Measurements from ENCODE around the gene SULF2. TPM values are rescaled to one million over a fixed set of nuclear protein-coding genes. Genes with fewer than 3 reads are reported as not detected.

The SULF2 gene
- total RNA-seq, 2 experiments from 2014 or later: 0.47 to 0.50 TPM

GRCh38 chr20:47785854-47786764 is 828 bp upstream of the SULF2 start:
- ATAC-seq (peak; percentile 55), DNase-seq (peak; percentile 45)
- TF ChIP-seq, protein P1, sequence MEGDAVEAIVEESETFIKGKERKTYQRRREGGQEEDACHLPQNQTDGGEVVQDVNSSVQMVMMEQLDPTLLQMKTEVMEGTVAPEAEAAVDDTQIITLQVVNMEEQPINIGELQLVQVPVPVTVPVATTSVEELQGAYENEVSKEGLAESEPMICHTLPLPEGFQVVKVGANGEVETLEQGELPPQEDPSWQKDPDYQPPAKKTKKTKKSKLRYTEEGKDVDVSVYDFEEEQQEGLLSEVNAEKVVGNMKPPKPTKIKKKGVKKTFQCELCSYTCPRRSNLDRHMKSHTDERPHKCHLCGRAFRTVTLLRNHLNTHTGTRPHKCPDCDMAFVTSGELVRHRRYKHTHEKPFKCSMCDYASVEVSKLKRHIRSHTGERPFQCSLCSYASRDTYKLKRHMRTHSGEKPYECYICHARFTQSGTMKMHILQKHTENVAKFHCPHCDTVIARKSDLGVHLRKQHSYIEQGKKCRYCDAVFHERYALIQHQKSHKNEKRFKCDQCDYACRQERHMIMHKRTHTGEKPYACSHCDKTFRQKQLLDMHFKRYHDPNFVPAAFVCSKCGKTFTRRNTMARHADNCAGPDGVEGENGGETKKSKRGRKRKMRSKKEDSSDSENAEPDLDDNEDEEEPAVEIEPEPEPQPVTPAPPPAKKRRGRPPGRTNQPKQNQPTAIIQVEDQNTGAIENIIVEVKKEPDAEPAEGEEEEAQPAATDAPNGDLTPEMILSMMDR (IDR thresholded peaks at IDR 0.05): peak; percentile 50
- intact Hi-C loops (cut with micrococcal nuclease): no loop called here
- H3K9me3 Mint-ChIP-seq: no peaks in the 10 kb centered on the region
- ChIA-PET CTCF (interaction anchor here (0.8 to 1.7 kb wide), 6 partner anchors 10 to 834 kb away, joined by 3 to 7 read pairs (median 4); no protein-coding TSS in a partner anchor), POLR2A (no interaction called here)
- peak overlapping the region; percentile 46 for H3K4me3 Mint-ChIP-seq
- peaks cover 9% of the 10 kb centered on the region for H3K4me1 Mint-ChIP-seq (ENCODE audit: low read depth)
- no peak overlapping the region for H3K27ac Mint-ChIP-seq
- H3K27me3 Mint-ChIP-seq: peaks cover 51% of the 10 kb centered on the region
- H3K36me3 Mint-ChIP-seq (ENCODE audit: low read depth): no peaks in the 10 kb centered on the region

GRCh38 chr20:47784599-47785310 is 526 bp downstream of the SULF2 start:
- H3K36me3 Mint-ChIP-seq (ENCODE audit: low read depth): no peaks in the 10 kb centered on the region
- TF ChIP-seq, protein P1 (IDR thresholded peaks at IDR 0.05): no peak
- H3K4me1 Mint-ChIP-seq (ENCODE audit: low read depth): peaks cover 9% of the 10 kb centered on the region
- peaks cover 49% of the 10 kb centered on the region for H3K27me3 Mint-ChIP-seq
- DNase-seq (no peak), ATAC-seq (peak; percentile 17)
- intact Hi-C loops (cut with micrococcal nuclease): no loop called here
- ChIA-PET POLR2A (no interaction called here), CTCF (interaction anchor here (1.1 kb wide), 1 partner anchor 60 kb away, joined by 3 read pairs; no protein-coding TSS in a partner anchor)
- no peak overlapping the region for H3K4me3 Mint-ChIP-seq
- H3K9me3 Mint-ChIP-seq: no peaks in the 10 kb centered on the region
- no peak overlapping the region for H3K27ac Mint-ChIP-seq

GRCh38 chr20:47783828-47784598 is 1.3 kb downstream of the SULF2 start:
- intact Hi-C loops (cut with micrococcal nuclease): no loop called here
- no peak for DNase-seq

GRCh38 chr20:47782920-47783552 is 2.2 kb downstream of the SULF2 start:
- Mint-ChIP-seq H3K4me3 (no peak overlapping the region), H3K9me3 (no peaks in the 10 kb centered on the region), H3K27me3 (peaks cover 41% of the 10 kb centered on the region), H3K27ac (no peak overlapping the region), H3K36me3 (ENCODE audit: low read depth) (no peaks in the 10 kb centered on the region), H3K4me1 (ENCODE audit: low read depth) (peaks cover 9% of the 10 kb centered on the region)
- ATAC-seq (no peak), DNase-seq (no peak)
- ChIA-PET CTCF (interaction anchor here (1.1 kb wide), 2 partner anchors 58 to 837 kb away, joined by 3 read pairs; no protein-coding TSS in a partner anchor), POLR2A (no interaction called here)
- intact Hi-C loops (cut with micrococcal nuclease): no loop called here
- TF ChIP-seq, protein P1 (IDR thresholded peaks at IDR 0.05): no peak

More at GRCh38 chr20:47783828-47784598, 1.3 kb downstream of the SULF2 start:
- Mint-ChIP-seq H3K27ac (no peak overlapping the region), H3K9me3 (no peaks in the 10 kb centered on the region), H3K36me3 (ENCODE audit: low read depth) (no peaks in the 10 kb centered on the region), H3K27me3 (peaks cover 47% of the 10 kb centered on the region), H3K4me1 (ENCODE audit: low read depth) (peaks cover 9% of the 10 kb centered on the region), H3K4me3 (no peak overlapping the region)
- CTCF ChIA-PET: interaction anchor here (0.8 to 1.1 kb wide), 4 partner anchors 8 to 836 kb away, joined by 3 read pairs; no protein-coding TSS in a partner anchor
- no peak for ATAC-seq
- TF ChIP-seq, protein P1 (IDR thresholded peaks at IDR 0.05): no peak
- POLR2A ChIA-PET: interaction anchor here (0.6 kb wide), 1 partner anchor 838 kb away, joined by 3 read pairs; no protein-coding TSS in a partner anchor
